ENCODE measurements around the gene KBTBD8. TPM values are rescaled to one million over a fixed set of nuclear protein-coding genes. Genes with fewer than 3 reads are reported as not detected.

KBTBD8 gene
- total RNA-seq, 4 donors from 2014 or later: 0.84 to 3.1 (median 1.6) TPM

DNA sequence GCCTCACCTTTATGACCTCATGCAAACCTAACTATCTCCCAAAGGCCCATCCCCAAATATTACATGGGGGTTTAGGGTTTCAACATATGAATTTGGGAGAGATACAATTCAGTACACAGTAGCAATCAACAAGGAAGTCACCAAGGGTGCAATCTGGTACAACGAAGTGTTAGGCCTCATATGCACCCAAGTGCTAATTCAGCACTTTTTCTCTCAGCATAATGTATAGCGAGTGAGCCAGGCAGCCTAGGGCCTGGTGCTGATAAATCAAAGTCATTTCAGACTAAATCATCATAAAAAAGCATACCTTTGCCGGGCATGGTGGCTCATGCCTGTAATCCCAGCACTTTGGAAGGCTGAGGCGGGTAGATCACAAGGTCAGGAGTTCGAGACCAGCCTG lies 11.7 kb upstream of the KBTBD8 start:
- TF ChIP-seq, protein P1, sequence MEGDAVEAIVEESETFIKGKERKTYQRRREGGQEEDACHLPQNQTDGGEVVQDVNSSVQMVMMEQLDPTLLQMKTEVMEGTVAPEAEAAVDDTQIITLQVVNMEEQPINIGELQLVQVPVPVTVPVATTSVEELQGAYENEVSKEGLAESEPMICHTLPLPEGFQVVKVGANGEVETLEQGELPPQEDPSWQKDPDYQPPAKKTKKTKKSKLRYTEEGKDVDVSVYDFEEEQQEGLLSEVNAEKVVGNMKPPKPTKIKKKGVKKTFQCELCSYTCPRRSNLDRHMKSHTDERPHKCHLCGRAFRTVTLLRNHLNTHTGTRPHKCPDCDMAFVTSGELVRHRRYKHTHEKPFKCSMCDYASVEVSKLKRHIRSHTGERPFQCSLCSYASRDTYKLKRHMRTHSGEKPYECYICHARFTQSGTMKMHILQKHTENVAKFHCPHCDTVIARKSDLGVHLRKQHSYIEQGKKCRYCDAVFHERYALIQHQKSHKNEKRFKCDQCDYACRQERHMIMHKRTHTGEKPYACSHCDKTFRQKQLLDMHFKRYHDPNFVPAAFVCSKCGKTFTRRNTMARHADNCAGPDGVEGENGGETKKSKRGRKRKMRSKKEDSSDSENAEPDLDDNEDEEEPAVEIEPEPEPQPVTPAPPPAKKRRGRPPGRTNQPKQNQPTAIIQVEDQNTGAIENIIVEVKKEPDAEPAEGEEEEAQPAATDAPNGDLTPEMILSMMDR (IDR thresholded peaks at IDR 0.05): no peak
- DNase-seq (ENCODE audit: low spot score) (no peak), ATAC-seq (ENCODE audit: low FRiP score) (no peak)

DNA sequence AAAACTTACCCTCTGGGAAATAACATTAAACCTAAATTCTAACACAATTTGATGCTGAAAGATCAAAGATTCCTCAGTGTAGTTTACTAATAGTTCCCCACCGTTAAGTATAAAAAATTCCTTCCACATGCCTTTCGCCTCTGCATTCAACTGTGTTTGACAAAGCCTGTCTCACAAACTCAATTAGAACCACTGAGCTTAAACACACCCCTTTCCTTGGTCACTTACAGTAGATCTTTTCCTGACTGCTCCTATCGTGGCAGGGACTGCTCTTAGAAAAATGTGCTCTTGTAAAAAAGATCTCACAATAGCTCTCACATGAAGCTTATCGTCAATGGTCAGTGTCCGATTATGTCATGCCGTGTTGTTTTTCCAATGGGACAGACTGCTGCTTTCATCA lies 8.9 kb upstream of the KBTBD8 start:
- TF ChIP-seq, protein P1 (IDR thresholded peaks at IDR 0.05): no peak
- ATAC-seq (ENCODE audit: low FRiP score): no peak
- no peak for DNase-seq (ENCODE audit: low spot score)

DNA sequence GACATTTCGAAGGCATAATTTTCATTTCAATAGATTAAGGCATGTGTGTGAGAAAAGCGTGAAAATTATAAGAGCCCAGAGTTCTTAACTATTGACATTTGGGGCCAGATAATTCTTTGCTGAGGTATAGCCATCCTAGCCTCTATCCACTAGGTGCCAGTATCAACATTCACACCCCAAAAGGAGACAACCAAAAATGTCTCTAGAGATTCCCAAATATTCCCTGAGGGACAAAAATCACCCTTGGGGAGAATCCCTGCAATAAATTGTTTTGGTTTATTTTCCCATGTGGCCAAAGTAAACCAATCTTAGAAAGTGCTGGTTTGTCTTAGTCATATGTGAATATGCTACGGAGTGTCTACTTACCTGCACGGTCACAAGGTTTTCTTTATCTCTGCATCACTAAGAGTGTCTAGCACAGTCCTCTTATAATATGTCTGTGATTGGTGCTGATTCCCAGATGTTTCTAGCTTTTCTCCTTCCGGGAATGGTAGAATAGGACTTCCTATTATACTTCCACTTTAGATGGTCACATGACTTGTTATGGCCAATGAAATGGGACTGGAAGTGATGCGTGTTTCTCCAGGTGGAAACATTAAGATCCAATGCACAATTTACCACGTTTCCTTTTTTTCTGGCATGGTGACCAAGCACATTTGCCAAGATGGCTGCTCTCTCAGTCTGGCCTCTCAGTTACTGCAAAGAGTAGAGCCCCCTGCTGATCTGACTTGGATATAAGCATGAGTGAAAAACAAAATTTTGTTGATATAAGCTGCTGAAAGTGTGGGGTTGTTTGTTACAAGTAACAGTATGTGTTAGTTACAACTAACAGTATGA lies 8.0 kb upstream of the KBTBD8 start:
- ATAC-seq (ENCODE audit: low FRiP score) (no peak), DNase-seq (ENCODE audit: low spot score) (no peak)
- TF ChIP-seq, protein P1 (IDR thresholded peaks at IDR 0.05): no peak

DNA sequence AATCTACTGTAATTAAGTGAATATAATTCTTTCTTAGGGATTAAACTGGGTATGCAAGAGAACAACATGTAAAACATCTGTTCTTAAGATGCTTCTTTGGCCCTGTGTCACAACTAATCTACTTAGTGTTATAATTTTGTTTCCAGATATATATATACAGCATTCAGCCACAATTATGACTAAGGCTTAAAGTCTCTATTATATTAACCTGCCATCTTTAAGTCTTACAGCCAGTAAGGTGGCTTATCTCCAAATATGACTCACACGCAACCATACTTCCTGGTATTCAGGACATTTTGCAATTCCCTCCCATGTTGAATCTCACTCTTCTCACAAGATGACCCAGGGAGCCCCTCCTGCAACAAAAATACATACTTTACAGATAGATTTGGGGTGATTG lies 6.6 kb upstream of the KBTBD8 start:
- ATAC-seq (ENCODE audit: low FRiP score): no peak
- TF ChIP-seq, protein P1 (IDR thresholded peaks at IDR 0.05): no peak
- no peak for DNase-seq (ENCODE audit: low spot score)

DNA sequence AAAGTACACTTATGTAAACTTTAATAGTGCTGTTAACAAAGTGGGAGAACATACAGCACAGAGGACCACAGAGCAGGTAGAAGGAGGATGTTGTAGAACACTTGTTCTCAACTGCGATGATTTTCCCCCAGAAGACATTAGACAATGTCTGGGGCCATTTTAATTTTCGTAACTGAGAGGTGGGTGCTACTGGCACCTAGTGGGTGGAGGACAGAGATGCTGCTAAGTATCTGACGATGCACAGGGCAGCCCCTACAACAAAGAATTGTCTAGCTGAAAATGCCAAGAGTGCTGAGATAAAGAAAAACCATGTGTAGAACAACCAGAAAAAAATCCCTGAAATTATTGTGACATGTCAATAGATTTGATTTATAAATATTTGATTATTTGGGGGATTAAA lies 5.0 kb upstream of the KBTBD8 start:
- DNase-seq (ENCODE audit: low spot score) (no peak), ATAC-seq (ENCODE audit: low FRiP score) (no peak)
- TF ChIP-seq, protein P1 (IDR thresholded peaks at IDR 0.05): no peak

DNA sequence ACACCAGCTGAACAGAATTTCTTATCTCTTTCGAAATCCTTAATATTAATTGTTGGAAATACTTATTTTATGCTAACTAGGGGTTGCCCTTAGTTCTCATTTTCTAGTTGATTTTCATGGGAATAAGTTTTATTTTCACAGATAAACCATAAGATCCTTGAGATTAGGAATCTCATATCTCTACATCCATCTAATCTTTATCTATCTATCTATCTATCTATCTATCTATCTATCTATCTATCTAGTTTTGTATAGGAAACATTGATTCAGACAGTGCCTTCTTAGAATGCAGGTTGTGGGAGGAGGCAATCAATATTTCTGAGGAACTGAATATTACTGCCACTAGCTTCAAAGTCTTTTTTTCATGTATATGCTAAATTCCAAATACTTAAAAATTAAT lies 3.5 kb upstream of the KBTBD8 start:
- ATAC-seq (ENCODE audit: low FRiP score) (no peak), DNase-seq (ENCODE audit: low spot score) (no peak)
- TF ChIP-seq, protein P1 (IDR thresholded peaks at IDR 0.05): no peak

DNA sequence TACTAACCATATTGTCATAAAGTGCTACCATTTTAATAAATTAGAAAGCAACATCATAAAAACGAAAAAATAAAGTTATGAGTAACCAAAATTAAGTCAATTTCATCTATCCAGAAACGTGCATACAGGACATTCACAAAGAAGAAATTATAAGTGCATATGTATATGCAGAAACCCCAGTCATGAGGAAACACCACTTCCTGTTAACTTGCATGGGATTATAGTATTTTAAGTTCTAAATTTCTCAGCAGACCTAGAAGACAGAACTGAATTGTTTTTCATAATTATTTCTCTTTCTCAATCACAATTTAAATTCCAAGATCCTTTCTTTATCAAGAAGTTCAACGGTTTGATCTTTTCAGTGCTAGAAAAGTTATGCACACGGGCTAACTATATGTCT lies 1.4 kb upstream of the KBTBD8 start:
- ATAC-seq (ENCODE audit: low FRiP score) (no peak), DNase-seq (ENCODE audit: low spot score) (no peak)
- TF ChIP-seq, protein P1 (IDR thresholded peaks at IDR 0.05): no peak

All from omental fat pad (tissue), 4 donors.